VCaP (cell line): Measurements from ENCODE around the gene AMHR2.
"Not testable (repeated sequence)": the region's sequence is repeated elsewhere in the genome, so short reads cannot be mapped to it uniquely, and the experiment has no call there.

Experiments used
- H3K27ac ChIP-seq: fragments of 450-650 bp; 2 replicates; pipeline ENCODE4 v1.5.1; 2017
- CTCF ChIP-seq: fragments of 450-650 bp; conservative IDR thresholded peaks from 2 replicates; pipeline ENCODE4 v1.5.1; 2017; ENCODE audit warnings: mild to moderate bottlenecking, moderate library complexity

AMHR2 gene

DNA sequence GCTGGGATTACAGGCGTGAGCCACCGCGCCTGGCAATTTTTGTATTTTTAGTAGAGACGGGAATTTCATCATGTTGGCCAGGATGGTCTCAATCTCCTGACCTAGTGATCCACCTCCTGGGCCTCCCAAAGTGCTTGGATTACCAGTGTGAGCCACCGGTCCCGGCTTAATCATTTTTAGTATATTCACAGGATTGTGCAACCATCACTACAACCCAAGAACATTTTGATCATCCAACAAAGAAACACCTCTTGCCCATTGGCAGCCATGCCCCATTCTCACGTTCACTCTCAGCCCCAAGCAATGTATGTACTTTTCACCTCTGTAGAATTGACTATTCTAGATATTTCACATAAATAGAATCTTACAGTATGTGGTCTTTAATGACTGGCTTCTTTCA lies 23.8 kb upstream of the AMHR2 start:
- H3K27ac ChIP-seq = no peak overlapping the region
- no peak for TF ChIP-seq CTCF

DNA sequence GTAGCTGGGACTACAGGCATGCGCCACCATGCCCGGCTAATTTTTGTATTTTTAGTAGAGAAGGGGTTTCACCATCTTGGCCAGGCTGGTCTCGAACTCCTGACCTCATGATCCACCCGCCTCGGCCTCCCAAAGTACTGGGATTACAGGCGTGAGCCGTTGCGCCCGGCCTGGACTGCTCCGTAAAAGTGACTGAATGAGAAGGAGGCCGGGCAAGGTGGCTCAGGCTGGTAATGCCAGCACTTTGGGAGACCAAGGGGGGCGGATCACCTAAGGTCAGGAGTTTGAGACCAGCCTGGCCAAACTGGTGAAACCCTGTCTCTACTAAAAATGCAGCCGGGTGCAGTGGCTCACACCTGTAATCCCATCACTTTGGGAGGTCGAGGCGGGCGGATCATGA lies 21.3 kb upstream of the AMHR2 start:
- H3K27ac ChIP-seq = not testable (repeated sequence)

- no peak overlapping the region for H3K27ac ChIP-seq
- no peak for TF ChIP-seq CTCF
Measured at GRCh38 chr12:53402871-53403270, 20.8 kb upstream of the AMHR2 start.

DNA sequence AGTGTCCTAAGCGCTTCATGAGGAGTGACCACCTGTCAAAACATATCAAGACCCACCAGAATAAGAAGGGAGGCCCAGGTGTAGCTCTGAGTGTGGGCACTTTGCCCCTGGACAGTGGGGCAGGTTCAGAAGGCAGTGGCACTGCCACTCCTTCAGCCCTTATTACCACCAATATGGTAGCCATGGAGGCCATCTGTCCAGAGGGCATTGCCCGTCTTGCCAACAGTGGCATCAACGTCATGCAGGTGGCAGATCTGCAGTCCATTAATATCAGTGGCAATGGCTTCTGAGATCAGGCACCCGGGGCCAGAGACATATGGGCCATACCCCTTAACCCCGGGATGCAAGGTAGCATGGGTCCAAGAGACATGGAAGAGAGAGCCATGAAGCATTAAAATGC lies 12.7 kb upstream of the AMHR2 start:
- no peak overlapping the region for H3K27ac ChIP-seq

DNA sequence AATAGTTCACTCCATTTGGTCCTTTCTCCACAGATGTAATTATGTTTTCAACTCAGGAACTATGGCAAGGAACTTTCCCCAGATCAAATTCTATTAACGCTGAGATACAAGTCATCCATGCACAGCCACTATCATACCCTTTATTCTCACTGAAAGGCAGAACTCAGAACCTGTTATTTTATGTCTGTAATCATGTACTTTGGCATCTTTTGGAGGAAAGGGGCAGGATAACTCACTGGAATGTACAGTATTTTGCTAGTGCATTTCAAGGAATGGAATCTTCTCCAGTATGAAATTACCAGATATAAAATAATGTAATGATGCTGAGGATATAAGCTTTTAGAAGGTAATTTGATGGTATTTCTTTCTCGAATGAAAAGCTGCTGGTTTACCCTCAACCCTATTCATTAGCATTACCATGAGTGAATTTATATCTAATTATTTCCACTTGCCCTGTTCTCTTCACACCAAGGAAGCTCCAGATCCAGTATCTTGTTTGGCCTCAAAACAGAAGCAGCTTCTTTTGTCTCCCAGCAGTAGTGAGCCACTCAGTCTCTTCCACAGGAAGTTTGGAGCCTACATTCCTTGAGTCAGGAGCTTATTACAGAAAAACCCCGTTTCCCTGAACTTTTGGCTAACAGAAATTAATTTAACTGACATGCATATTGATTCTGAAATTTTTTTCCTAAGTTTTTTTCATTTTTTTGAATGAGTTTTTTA lies 10.0 kb upstream of the AMHR2 start:
- no peak for TF ChIP-seq CTCF
- peak overlapping the region; percentile 87; the same call in 1 of the 2 replicates for H3K27ac ChIP-seq

More for the DNA sequence above, 12.7 kb upstream of the AMHR2 start:
- TF ChIP-seq CTCF = no peak

DNA sequence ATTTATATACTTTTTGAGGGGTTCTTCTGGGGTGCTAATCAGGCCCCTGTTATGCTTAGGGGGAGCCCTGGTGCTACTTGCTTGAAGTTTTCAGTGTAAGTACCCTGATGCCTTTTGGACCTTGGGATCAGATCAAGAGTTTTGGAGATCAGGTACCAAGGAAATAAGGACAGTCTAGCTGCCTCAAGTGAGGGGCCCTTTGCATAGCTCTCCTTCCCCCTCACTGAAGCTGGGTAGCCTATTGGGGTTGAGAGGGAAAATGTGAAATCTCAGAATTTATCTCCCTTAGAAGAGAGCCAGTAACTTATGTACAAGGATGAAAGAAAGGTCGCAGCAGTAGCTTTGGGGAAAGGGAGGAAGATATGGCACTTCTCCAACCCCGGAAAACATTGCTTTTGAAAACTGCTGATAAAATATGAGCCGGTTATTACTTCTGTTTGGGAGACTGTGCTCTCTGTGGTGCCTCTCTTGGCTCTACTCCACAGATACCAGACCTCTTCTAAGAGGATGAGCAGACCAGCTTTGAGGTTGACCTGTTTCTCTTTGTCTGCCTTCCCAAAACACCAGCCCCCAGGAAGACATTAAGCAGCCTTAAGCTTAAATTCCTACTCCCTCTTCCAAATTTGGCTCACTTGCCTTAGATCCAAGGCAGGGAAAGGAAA lies 8.8 kb upstream of the AMHR2 start:
- H3K27ac ChIP-seq = peak overlapping the region; percentile 87

DNA sequence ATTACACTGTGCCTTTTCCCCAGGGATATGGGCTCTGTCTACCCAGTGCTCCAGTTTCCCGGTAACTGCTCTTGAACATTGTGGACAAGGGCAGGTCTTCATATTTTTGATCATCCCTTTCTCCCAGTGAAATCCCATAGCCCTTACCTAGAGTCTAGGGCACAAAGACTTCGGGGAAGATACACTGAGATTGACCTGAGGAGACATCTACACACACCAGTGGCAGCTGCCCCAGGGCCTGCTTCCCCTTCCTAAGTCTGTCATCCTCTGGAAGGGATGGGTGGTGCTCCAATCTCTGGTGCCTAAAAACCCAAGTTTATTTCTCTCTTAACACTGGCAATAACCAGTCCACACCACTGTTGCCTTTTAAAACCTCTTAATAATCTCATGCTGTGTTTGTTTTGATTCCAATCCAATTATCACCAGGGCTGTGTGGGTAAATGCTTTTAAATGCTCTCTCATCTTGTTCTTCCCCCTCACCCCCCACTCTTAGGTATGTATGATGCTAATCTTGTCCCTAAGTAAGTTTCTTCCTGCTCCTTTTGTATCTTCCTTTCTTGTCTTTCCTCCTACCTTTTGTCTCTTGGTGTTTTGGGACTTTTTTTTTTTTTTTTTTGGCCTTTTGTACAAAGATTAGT lies 7.8 kb upstream of the AMHR2 start:
- H3K27ac ChIP-seq = peak overlapping the region; percentile 87

More for the DNA sequence above, 8.8 kb upstream of the AMHR2 start:
- no peak for TF ChIP-seq CTCF

DNA sequence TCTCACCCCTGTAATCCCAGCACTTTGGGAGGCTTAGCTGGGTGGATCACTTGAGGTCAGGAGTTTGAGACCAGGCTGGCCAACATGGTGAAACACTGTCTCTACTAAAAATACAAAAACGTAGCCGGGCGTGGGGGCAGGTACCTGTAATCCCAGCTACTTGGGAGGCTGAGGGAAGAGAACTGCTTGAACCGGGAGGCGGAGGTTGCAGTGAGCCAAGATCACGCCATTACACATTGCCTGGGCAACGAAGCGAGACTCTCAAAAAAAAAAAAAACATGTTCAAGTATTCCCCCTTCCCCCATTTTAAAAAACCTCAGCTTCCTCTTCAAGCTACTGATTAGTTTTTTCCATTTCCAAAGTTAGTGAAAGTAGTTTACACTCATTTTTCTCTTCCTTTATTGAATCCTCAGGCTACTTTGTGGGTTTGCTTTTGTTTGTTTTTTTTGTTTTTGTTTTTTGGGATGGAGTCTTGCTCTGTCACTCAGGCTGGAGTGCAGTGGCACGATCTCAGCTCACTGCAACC lies 6.3 kb upstream of the AMHR2 start:
- peak overlapping the region; percentile 87 for H3K27ac ChIP-seq

DNA sequence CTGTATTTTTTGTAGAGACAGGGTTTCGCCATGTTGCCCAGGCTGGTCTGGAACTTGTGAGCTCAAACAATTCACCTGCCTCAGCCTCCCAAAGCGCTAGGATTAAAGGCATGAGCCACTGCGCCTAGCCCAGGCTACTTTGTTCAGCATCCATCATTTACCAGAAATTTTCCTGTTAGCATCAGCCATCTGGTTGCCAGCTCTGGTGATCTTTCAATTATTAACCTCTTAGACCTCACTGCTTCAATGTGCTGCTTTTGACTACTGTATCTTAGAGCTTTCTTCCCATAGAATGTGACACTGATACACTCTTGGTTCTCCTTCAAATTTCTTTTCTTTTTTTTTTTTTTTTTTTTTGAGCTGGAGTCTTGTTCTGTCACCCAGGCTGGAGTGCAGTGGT lies 5.4 kb upstream of the AMHR2 start:
- TF ChIP-seq CTCF = no peak
- H3K27ac ChIP-seq = no peak overlapping the region
